HG03095 (cell line): ENCODE results near the gene ZNF212.
A peak's percentile ranks its signal among the peaks of the same experiment; 100 is the strongest.
"Not testable (repeated sequence)": the region's sequence is repeated elsewhere in the genome, so short reads cannot be mapped to it uniquely, and the experiment has no call there.

ENCODE experiments used
- ATAC-seq: cut with Tn5 transposase; IDR thresholded peaks from one replicate; pipeline ENCODE4 v1.9.1; 2021; ENCODE audit warnings: moderate library complexity; ENCODE audit not compliant: unreplicated experiment

ZNF212 gene

GRCh38 chr7:149218469-149219420, 20.7 kb upstream of the ZNF212 start:
- ATAC-seq = no peak

- ATAC-seq = no peak
Observed at GRCh38 chr7:149220534-149220933, 18.9 kb upstream of the ZNF212 start.

GRCh38 chr7:149223176-149223575, 16.3 kb upstream of the ZNF212 start:
- no peak for ATAC-seq

GRCh38 chr7:149223761-149224160, 15.7 kb upstream of the ZNF212 start:
- no peak for ATAC-seq

GRCh38 chr7:149224352-149224751, 15.1 kb upstream of the ZNF212 start:
- ATAC-seq = no peak

- no peak for ATAC-seq
Observed at GRCh38 chr7:149225106-149225505, 14.3 kb upstream of the ZNF212 start.

- no peak for ATAC-seq
Observed at GRCh38 chr7:149225656-149226055, 13.8 kb upstream of the ZNF212 start.

GRCh38 chr7:149226366-149226765, 13.1 kb upstream of the ZNF212 start:
- ATAC-seq = not testable (repeated sequence)

GRCh38 chr7:149226840-149227494, 12.5 kb upstream of the ZNF212 start:
- ATAC-seq = no peak

- no peak for ATAC-seq
Observed at GRCh38 chr7:149228831-149229471, 10.5 kb upstream of the ZNF212 start.

- ATAC-seq = no peak
Observed at GRCh38 chr7:149229526-149229925, 9.9 kb upstream of the ZNF212 start.

- ATAC-seq = no peak
Observed at GRCh38 chr7:149232362-149232761, 7.1 kb upstream of the ZNF212 start.

- not testable (repeated sequence) for ATAC-seq
Observed at GRCh38 chr7:149233655-149234204, 5.7 kb upstream of the ZNF212 start.

- ATAC-seq = no peak
Observed at GRCh38 chr7:149237502-149237901, 1.9 kb upstream of the ZNF212 start.

- ATAC-seq = no peak
Observed at GRCh38 chr7:149238051-149238450, 1.4 kb upstream of the ZNF212 start.

GRCh38 chr7:149240637-149241036, 1.2 kb downstream of the ZNF212 start:
- ATAC-seq = no peak

- ATAC-seq = no peak
Observed at GRCh38 chr7:149241696-149242095, 2.2 kb downstream of the ZNF212 start.

- peak; percentile 52 for ATAC-seq
Observed at GRCh38 chr7:149245244-149245643, 5.8 kb downstream of the ZNF212 start.

- ATAC-seq = no peak
Observed at GRCh38 chr7:149245744-149246143, 6.3 kb downstream of the ZNF212 start.

- ATAC-seq = no peak
Observed at GRCh38 chr7:149248777-149249176, 9.3 kb downstream of the ZNF212 start.

- not testable (repeated sequence) for ATAC-seq
Observed at GRCh38 chr7:149250151-149250550, 10.7 kb downstream of the ZNF212 start.
